Spleen (tissue), 7 donors: Measurements from ENCODE around the gene LENEP.

Source experiments
- POLR2AphosphoS5 ChIP-seq, 3 donors: sonication (generic); formaldehyde crosslinking; IDR thresholded peaks; one replicate each; pipeline ENCODE4 v1.5.1; 2017; ENCODE audit warnings: antibody characterized with exemption in 3 of 3
- TF ChIP-seq, protein P1 (sequence below), 11 experiments: fragments of 200-600 bp in 7 of 11; fragments of 450-650 bp in 4 of 11; sonication (generic) in 4 of 11; IDR thresholded peaks in 8 of 11; conservative IDR thresholded peaks in 3 of 11; 1 replicate in 7 of 11; 2 replicates in 4 of 11; pipeline versions ENCODE4 v1.4.0 to v1.8.0; 2016 to 2021; ENCODE audit warnings: antibody characterized with exemption in 11 of 11, inconsistent platforms in 4 of 11, mild to moderate bottlenecking in 1 of 11
- donor health status: DM: no; HTN: no; CAD: no; lungs with moderate emphysema.
- donor health status: DM: no; HTN: no; CAD: no.
- donor health status: DM: no; HTN: no; CAD: no.

DNA sequence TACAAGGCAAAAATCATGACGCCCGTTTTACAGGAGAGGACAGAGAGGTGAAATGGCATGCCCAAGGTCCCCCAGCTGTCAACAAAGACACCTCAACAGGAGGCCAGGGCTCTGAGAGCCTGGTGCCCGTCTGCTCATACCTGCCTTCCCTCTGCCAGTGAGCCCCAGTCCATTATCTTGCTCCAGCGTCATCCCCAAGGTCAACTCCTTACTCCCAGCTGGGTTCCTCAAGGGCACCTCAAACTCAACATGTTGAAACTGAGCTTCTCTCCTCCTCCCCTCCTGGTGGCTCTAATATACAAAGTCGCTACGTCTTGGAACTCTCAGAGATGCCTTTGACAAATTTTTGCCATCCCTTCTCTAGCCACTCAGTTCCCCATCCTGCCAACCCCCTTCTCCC is 40.7 kb upstream of the LENEP start:
- no peak for TF ChIP-seq POLR2AphosphoS5 (IDR thresholded peaks at IDR 0.05)
- TF ChIP-seq, protein P1, sequence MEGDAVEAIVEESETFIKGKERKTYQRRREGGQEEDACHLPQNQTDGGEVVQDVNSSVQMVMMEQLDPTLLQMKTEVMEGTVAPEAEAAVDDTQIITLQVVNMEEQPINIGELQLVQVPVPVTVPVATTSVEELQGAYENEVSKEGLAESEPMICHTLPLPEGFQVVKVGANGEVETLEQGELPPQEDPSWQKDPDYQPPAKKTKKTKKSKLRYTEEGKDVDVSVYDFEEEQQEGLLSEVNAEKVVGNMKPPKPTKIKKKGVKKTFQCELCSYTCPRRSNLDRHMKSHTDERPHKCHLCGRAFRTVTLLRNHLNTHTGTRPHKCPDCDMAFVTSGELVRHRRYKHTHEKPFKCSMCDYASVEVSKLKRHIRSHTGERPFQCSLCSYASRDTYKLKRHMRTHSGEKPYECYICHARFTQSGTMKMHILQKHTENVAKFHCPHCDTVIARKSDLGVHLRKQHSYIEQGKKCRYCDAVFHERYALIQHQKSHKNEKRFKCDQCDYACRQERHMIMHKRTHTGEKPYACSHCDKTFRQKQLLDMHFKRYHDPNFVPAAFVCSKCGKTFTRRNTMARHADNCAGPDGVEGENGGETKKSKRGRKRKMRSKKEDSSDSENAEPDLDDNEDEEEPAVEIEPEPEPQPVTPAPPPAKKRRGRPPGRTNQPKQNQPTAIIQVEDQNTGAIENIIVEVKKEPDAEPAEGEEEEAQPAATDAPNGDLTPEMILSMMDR (IDR thresholded peaks at IDR 0.05 in 8 of 11, conservative IDR thresholded peaks at IDR 0.05 in 3 of 11), result no peak
